OCI-LY1 (cell line): ENCODE measurements around the gene COL6A3.

Source experiments
- CTCF ChIP-seq: fragments of 200-600 bp; sonication (generic), shearing (Covaris generic); IDR thresholded peaks from 2 replicates; pipeline ENCODE4 v1.5.1; 2017; ENCODE audit warnings: mild to moderate bottlenecking, antibody characterized with exemption, low read length, moderate library complexity, mixed read lengths
- EZH2 ChIP-seq: fragments of 200-600 bp; sonication (generic), shearing (Covaris generic); IDR thresholded peaks from 2 replicates; pipeline ENCODE4 v1.8.0; 2017; ENCODE audit warnings: borderline replicate concordance, mixed run types, mild to moderate bottlenecking, antibody characterized with exemption, low read length, moderate library complexity, mixed read lengths

- TF ChIP-seq CTCF (no peak), EZH2 (no peak)
These were observed 42.4 kb upstream of the COL6A3 start for GRCh38 chr2:237456200-237456843.
